HepG2 (cell line): ENCODE results near the gene C1QTNF1. TPM values are rescaled to one million over a fixed set of nuclear protein-coding genes. Genes with fewer than 3 reads are reported as not detected.
A peak's percentile ranks its signal among the peaks of the same experiment; 100 is the strongest.

Source experiments
- HNF4A ChIP-seq: sonication (generic); formaldehyde crosslinking; IDR thresholded peaks from 2 replicates; pipeline ENCODE4 v1.4.0; 2020; ENCODE audit warnings: missing genetic modification reagents
- RAD21 ChIP-seq: fragments of 450-650 bp; formaldehyde crosslinking; IDR thresholded peaks from 2 replicates; pipeline ENCODE4 v1.5.0; 2020; ENCODE audit warnings: mild to moderate bottlenecking
- SALL2 ChIP-seq: sonication (generic); formaldehyde crosslinking; IDR thresholded peaks from 2 replicates; pipeline ENCODE4 v1.8.1; 2023; ENCODE audit warnings: mild to moderate bottlenecking, missing genetic modification reagents, inconsistent platforms
- SAP130 ChIP-seq: IDR thresholded peaks from 2 replicates; pipeline ENCODE4 v1.6.1; 2016; ENCODE audit warnings: low read depth
- SIN3A ChIP-seq: IDR thresholded peaks from 2 replicates; pipeline ENCODE4 v1.6.1; 2011; ENCODE audit warnings: low read depth, mild to moderate bottlenecking, control low read depth, low read length, borderline replicate concordance
- SKI ChIP-seq: fragments of 450-650 bp; IDR thresholded peaks from one replicate; pipeline ENCODE4 v1.6.1; 2018; ENCODE audit warnings: mild to moderate bottlenecking; ENCODE audit not compliant: partially characterized antibody
- SOX13 ChIP-seq, 3 experiments: fragments of 450-650 bp in 1 of 3; sonication (generic) in 1 of 3; formaldehyde crosslinking in 1 of 3; IDR thresholded peaks in 2 of 3; conservative IDR thresholded peaks in 1 of 3; 2 replicates each; pipeline versions ENCODE4 v1.5.0 to v1.6.1; 2016 to 2020; ENCODE audit warnings: antibody characterized with exemption in 1 of 3, mild to moderate bottlenecking in 1 of 3, missing compliant biosample characterization in 1 of 3, missing genetic modification reagents in 1 of 3, moderate library complexity in 1 of 3
- SP1 ChIP-seq, 2 experiments: fragments of 450-650 bp in 1 of 2; sonication (generic) in 1 of 2; formaldehyde crosslinking in 1 of 2; IDR thresholded peaks; 2 replicates each; pipeline versions ENCODE4 v1.4.0 to v1.6.1; 2016 to 2020; ENCODE audit warnings: missing genetic modification reagents in 1 of 2
- SP4 ChIP-seq: sonication (generic); formaldehyde crosslinking; IDR thresholded peaks from 2 replicates; pipeline ENCODE4 v1.8.1; 2023; ENCODE audit warnings: mild to moderate bottlenecking, missing genetic modification reagents
- TMF1 ChIP-seq: sonication (generic); formaldehyde crosslinking; IDR thresholded peaks from 2 replicates; pipeline ENCODE4 v1.8.1; 2022; ENCODE audit warnings: low read depth, missing genetic modification reagents
- ZNF34 ChIP-seq: sonication (generic); formaldehyde crosslinking; IDR thresholded peaks from 2 replicates; pipeline ENCODE4 v1.4.0; 2020; ENCODE audit warnings: mild to moderate bottlenecking, missing genetic modification reagents, borderline replicate concordance
- ZNF451 ChIP-seq: sonication (generic); formaldehyde crosslinking; IDR thresholded peaks from 2 replicates; pipeline ENCODE4 v1.5.0; 2020; ENCODE audit warnings: mild to moderate bottlenecking, missing genetic modification reagents
- ZNF720 ChIP-seq: sonication (generic); formaldehyde crosslinking; IDR thresholded peaks from 2 replicates; pipeline ENCODE4 v1.4.0; 2020; ENCODE audit warnings: missing genetic modification reagents
- ZNF788 ChIP-seq: sonication (generic); formaldehyde crosslinking; IDR thresholded peaks from 2 replicates; pipeline ENCODE4 v1.5.0; 2020; ENCODE audit warnings: mild to moderate bottlenecking, missing genetic modification reagents, borderline replicate concordance
- ZSCAN20 ChIP-seq: sonication (generic); formaldehyde crosslinking; IDR thresholded peaks from 2 replicates; pipeline ENCODE4 v1.4.0; 2020; ENCODE audit warnings: missing genetic modification reagents, mild to moderate bottlenecking, borderline replicate concordance
- polyA plus RNA-seq, 8 experiments: library from polyadenylated mRNA; depleted of rRNA in 3 of 8; stranded (reverse) in 7 of 8; unstranded in 1 of 8; fragments of >200 nt; fragmentation: Illumina TruSeq in 4 of 8; extraction: Trizol in 4 of 8; gene quantifications; 2 replicates each; pipeline versions ENCODE4 v1.2.1 to v1.2.3, GENCODE V29; 2011 to 2016; ENCODE audit warnings: low read depth in 4 of 8, missing spikeins in 1 of 8, mixed read lengths in 1 of 8; ENCODE audit not compliant: insufficient read depth in 1 of 8
- total RNA-seq, 5 experiments: library from RNA; depleted of rRNA; stranded (reverse); fragments of >200 nt; fragmentation: Illumina TruSeq; extraction: Trizol; gene quantifications; 2 replicates each; pipeline ENCODE4 v1.2.3, GENCODE V29; 2016; ENCODE audit warnings: low read depth in 1 of 5
- TF ChIP-seq, protein P1 (sequence below): sonication (generic); formaldehyde crosslinking; IDR thresholded peaks from 2 replicates; pipeline ENCODE4 v1.4.0; 2020; ENCODE audit warnings: missing genetic modification reagents, borderline replicate concordance
- TF ChIP-seq, protein P2 (sequence below): sonication (generic); formaldehyde crosslinking; IDR thresholded peaks from 2 replicates; pipeline ENCODE4 v1.4.0; 2020; ENCODE audit warnings: missing genetic modification reagents
- TF ChIP-seq, protein P3 (sequence below): sonication (generic); formaldehyde crosslinking; IDR thresholded peaks from 2 replicates; pipeline ENCODE4 v1.8.1; 2023; ENCODE audit warnings: missing genetic modification reagents, mild to moderate bottlenecking, borderline replicate concordance

The C1QTNF1 gene
- total and polyA plus RNA-seq, 2 of the 13 experiments (the other 11 are each of a cell fraction or from before 2014, with no cell fraction given): 0.18 to 0.86 TPM

DNA sequence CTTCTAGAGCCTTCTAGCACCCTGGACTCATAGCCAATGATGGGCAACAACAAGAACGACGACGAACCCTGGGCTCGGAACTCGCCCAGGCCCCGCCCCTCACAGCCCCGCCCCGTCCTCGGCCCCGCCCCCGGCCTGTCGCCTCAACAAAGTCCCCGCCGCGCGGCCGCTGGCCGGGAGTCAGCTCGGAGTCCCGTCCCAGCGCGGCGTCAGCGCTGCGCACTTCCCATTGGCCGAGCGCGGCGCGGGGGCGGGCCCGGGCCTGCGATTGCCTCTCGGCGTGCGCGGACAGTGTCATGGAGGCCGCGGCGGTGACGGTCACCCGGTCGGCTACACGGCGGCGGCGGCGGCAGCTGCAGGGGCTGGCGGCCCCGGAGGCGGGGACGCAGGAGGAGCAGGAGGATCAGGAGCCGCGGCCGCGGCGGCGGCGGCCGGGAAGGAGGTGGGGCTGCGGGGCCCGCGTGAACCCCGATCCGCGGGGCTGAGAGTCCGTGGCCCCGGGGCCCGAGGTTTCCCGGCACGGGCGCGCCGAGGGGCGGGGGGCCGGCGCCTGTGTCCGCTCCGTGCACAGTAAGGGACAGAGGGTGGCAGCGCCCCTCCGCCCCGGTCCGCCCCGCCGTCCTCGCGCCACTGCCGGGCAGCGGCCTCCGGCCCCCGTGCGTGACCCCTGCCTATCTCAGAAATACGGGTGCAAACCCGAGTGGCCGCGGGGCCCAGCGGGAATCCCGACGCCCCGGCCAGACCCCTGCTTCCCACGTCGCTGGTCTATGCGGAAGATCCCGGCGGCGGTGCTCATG, 50.9 kb downstream of the C1QTNF1 start, which contains the start of gene ENGASE (continued):
- TF ChIP-seq, protein P1, sequence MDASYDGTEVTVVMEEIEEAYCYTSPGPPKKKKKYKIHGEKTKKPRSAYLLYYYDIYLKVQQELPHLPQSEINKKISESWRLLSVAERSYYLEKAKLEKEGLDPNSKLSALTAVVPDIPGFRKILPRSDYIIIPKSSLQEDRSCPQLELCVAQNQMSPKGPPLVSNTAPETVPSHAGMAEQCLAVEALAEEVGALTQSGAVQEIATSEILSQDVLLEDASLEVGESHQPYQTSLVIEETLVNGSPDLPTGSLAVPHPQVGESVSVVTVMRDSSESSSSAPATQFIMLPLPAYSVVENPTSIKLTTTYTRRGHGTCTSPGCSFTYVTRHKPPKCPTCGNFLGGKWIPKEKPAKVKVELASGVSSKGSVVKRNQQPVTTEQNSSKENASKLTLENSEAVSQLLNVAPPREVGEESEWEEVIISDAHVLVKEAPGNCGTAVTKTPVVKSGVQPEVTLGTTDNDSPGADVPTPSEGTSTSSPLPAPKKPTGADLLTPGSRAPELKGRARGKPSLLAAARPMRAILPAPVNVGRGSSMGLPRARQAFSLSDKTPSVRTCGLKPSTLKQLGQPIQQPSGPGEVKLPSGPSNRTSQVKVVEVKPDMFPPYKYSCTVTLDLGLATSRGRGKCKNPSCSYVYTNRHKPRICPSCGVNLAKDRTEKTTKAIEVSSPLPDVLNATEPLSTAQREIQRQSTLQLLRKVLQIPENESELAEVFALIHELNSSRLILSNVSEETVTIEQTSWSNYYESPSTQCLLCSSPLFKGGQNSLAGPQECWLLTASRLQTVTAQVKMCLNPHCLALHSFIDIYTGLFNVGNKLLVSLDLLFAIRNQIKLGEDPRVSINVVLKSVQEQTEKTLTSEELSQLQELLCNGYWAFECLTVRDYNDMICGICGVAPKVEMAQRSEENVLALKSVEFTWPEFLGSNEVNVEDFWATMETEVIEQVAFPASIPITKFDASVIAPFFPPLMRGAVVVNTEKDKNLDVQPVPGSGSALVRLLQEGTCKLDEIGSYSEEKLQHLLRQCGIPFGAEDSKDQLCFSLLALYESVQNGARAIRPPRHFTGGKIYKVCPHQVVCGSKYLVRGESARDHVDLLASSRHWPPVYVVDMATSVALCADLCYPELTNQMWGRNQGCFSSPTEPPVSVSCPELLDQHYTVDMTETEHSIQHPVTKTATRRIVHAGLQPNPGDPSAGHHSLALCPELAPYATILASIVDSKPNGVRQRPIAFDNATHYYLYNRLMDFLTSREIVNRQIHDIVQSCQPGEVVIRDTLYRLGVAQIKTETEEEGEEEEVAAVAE: no peak
- TF ChIP-seq SAP130 (CRISPR knock-in tag) (peak; percentile 68), ZNF34 (peak; percentile 82; the same call in 1 of the 2 replicates), SP1 (IDR thresholded peaks at IDR 0.05) (no peak), SP1 (CRISPR knock-in tag; IDR thresholded peaks at IDR 0.05) (peak; percentile 87), SKI (peak; percentile 41), SOX13 (IDR thresholded peaks at IDR 0.05) (no peak), SOX13 (CRISPR knock-in tag; conservative IDR thresholded peaks at IDR 0.05 in 1 of 2, IDR thresholded peaks at IDR 0.05 in 1 of 2) (peak in 1 of 2 experiments; percentile 15; a peak in 1 of 4 replicates), SIN3A (peak; percentile 38; the same call in 1 of the 2 replicates), SALL2 (peak; percentile 74; the same call in 1 of the 2 replicates), ZNF451 (CRISPR knock-in tag) (peak; percentile 63; the same call in 1 of the 2 replicates), RAD21 (no peak; the same call in 1 of the 2 replicates), ZNF788 (CRISPR knock-in tag) (peak; percentile 76; the same call in 1 of the 2 replicates), ZNF720 (CRISPR knock-in tag) (no peak), ZSCAN20 (CRISPR knock-in tag) (0 out of 2 replicates have a peak, but pooled peaks have one; percentile 48), TMF1 (0 out of 2 replicates have a peak, but pooled peaks have one; percentile 69), SP4 (CRISPR knock-in tag) (peak; percentile 85), HNF4A (CRISPR knock-in tag) (no peak)
- TF ChIP-seq, protein P2, sequence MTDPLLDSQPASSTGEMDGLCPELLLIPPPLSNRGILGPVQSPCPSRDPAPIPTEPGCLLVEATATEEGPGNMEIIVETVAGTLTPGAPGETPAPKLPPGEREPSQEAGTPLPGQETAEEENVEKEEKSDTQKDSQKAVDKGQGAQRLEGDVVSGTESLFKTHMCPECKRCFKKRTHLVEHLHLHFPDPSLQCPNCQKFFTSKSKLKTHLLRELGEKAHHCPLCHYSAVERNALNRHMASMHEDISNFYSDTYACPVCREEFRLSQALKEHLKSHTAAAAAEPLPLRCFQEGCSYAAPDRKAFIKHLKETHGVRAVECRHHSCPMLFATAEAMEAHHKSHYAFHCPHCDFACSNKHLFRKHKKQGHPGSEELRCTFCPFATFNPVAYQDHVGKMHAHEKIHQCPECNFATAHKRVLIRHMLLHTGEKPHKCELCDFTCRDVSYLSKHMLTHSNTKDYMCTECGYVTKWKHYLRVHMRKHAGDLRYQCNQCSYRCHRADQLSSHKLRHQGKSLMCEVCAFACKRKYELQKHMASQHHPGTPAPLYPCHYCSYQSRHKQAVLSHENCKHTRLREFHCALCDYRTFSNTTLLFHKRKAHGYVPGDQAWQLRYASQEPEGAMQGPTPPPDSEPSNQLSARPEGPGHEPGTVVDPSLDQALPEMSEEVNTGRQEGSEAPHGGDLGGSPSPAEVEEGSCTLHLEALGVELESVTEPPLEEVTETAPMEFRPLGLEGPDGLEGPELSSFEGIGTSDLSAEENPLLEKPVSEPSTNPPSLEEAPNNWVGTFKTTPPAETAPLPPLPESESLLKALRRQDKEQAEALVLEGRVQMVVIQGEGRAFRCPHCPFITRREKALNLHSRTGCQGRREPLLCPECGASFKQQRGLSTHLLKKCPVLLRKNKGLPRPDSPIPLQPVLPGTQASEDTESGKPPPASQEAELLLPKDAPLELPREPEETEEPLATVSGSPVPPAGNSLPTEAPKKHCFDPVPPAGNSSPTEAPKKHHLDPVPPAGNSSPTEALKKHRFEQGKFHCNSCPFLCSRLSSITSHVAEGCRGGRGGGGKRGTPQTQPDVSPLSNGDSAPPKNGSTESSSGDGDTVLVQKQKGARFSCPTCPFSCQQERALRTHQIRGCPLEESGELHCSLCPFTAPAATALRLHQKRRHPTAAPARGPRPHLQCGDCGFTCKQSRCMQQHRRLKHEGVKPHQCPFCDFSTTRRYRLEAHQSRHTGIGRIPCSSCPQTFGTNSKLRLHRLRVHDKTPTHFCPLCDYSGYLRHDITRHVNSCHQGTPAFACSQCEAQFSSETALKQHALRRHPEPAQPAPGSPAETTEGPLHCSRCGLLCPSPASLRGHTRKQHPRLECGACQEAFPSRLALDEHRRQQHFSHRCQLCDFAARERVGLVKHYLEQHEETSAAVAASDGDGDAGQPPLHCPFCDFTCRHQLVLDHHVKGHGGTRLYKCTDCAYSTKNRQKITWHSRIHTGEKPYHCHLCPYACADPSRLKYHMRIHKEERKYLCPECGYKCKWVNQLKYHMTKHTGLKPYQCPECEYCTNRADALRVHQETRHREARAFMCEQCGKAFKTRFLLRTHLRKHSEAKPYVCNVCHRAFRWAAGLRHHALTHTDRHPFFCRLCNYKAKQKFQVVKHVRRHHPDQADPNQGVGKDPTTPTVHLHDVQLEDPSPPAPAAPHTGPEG (CRISPR knock-in tag): 0 out of 2 replicates have a peak, but pooled peaks have one; percentile 45
- TF ChIP-seq, protein P3, sequence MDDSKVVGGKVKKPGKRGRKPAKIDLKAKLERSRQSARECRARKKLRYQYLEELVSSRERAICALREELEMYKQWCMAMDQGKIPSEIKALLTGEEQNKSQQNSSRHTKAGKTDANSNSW (CRISPR knock-in tag): peak; percentile 18; the same call in 1 of the 2 replicates
